ENCODE results near the gene ZNF280B. TPM values are rescaled to one million over a fixed set of nuclear protein-coding genes. Genes with fewer than 3 reads are reported as not detected.

Gene ZNF280B
- total and polyA plus RNA-seq, 10 of the 15 experiments (the other 5 are each of a cell fraction or from before 2014, with no cell fraction given): 0.28 to 2.2 (median 1.1) TPM

DNA sequence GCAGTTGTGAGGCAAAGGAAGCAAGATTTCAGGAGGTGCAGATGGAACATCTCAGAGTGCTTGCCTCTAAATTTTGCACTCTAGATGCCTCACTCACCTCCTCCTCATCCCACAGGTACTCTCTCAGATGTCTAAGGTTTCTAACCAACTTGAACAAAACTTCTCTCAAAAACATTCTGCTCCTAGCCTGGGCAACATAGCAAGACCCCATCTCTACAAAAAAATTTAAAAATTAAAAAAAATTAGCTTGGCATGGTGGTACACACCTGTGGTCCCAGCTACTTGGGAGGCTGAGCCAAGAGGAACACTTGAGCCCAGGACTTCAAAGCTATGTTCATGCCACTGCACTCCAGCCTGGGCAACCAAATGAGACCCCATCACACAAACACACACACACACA, 7.3 kb upstream of the ZNF280B start:
- no peaks in the 10 kb centered on the region for H3K4me1 ChIP-seq (ENCODE audit: control insufficient read depth, insufficient read depth, low read length)
- H4K20me1 ChIP-seq (ENCODE audit: control insufficient read depth, insufficient read depth): no peaks in the 10 kb centered on the region
- H3K9me3 ChIP-seq (replicated peaks; ENCODE audit: control insufficient read depth, insufficient read depth, low read length): no peaks in the 10 kb centered on the region
- no peak for ATAC-seq
- BruUV-seq (replicated peaks): no TSS peak
- H3K4me2 ChIP-seq (ENCODE audit: control insufficient read depth, insufficient read depth): no peak overlapping the region
- no peak overlapping the region for H3K4me3 ChIP-seq
- no peaks in the 10 kb centered on the region for H3K79me2 ChIP-seq (ENCODE audit: control insufficient read depth, insufficient read depth, low read length)
- no peak for FAIRE-seq
- POLR2A ChIA-PET: no interaction called here
- RAD21 ChIA-PET (ENCODE audit: unreplicated experiment): no interaction called here
- SMC1A ChIA-PET (ENCODE audit: uncharacterized antibody, unreplicated experiment): interaction anchor here (1.0 kb wide), 1 partner anchor 19 kb away, joined by 3 read pairs; no protein-coding TSS in a partner anchor
- H2AFZ ChIP-seq (ENCODE audit: control insufficient read depth, low read depth, low read length): no peak overlapping the region
- H3K27me3 ChIP-seq (replicated peaks in 1 of 2; ENCODE audit: control insufficient read depth in 2 of 2, insufficient read depth in 2 of 2, low read length in 1 of 2): no peaks in the 10 kb centered on the region
- TF ChIP-seq ATF7 (IDR thresholded peaks at IDR 0.05; ENCODE audit: low read depth) (no peak), FOXM1 (IDR thresholded peaks at IDR 0.05; ENCODE audit: low read depth, low read length) (no peak), SMAD5 (IDR thresholded peaks at IDR 0.05; ENCODE audit: low read depth) (no peak), FOS (IDR thresholded peaks at IDR 0.05; ENCODE audit: borderline replicate concordance, extremely low read depth, insufficient read length) (no peak), RAD21 (IDR thresholded peaks at IDR 0.05; ENCODE audit: insufficient read depth, low read depth, low read length) (no peak), RCOR1 (conservative IDR thresholded peaks at IDR 0.05; ENCODE audit: low read depth, low read length) (no peak), POLR2AphosphoS2 (IDR thresholded peaks at IDR 0.05; ENCODE audit: low read depth, low read length) (no peak), MYC (IDR thresholded peaks at IDR 0.05; ENCODE audit: insufficient read depth, insufficient read length, insufficient replicate concordance, low read length, severe bottlenecking) (no peak), ZNF24 (IDR thresholded peaks at IDR 0.05) (no peak)
- TF ChIP-seq, protein P1, sequence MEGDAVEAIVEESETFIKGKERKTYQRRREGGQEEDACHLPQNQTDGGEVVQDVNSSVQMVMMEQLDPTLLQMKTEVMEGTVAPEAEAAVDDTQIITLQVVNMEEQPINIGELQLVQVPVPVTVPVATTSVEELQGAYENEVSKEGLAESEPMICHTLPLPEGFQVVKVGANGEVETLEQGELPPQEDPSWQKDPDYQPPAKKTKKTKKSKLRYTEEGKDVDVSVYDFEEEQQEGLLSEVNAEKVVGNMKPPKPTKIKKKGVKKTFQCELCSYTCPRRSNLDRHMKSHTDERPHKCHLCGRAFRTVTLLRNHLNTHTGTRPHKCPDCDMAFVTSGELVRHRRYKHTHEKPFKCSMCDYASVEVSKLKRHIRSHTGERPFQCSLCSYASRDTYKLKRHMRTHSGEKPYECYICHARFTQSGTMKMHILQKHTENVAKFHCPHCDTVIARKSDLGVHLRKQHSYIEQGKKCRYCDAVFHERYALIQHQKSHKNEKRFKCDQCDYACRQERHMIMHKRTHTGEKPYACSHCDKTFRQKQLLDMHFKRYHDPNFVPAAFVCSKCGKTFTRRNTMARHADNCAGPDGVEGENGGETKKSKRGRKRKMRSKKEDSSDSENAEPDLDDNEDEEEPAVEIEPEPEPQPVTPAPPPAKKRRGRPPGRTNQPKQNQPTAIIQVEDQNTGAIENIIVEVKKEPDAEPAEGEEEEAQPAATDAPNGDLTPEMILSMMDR (IDR thresholded peaks at IDR 0.05 in 2 of 3, conservative IDR thresholded peaks at IDR 0.05 in 1 of 3; ENCODE audit: control insufficient read depth in 2 of 3, extremely low read depth in 1 of 3, insufficient read depth in 1 of 3, low read depth in 3 of 3, low read length in 3 of 3): no peak
- TF ChIP-seq, protein P2, sequence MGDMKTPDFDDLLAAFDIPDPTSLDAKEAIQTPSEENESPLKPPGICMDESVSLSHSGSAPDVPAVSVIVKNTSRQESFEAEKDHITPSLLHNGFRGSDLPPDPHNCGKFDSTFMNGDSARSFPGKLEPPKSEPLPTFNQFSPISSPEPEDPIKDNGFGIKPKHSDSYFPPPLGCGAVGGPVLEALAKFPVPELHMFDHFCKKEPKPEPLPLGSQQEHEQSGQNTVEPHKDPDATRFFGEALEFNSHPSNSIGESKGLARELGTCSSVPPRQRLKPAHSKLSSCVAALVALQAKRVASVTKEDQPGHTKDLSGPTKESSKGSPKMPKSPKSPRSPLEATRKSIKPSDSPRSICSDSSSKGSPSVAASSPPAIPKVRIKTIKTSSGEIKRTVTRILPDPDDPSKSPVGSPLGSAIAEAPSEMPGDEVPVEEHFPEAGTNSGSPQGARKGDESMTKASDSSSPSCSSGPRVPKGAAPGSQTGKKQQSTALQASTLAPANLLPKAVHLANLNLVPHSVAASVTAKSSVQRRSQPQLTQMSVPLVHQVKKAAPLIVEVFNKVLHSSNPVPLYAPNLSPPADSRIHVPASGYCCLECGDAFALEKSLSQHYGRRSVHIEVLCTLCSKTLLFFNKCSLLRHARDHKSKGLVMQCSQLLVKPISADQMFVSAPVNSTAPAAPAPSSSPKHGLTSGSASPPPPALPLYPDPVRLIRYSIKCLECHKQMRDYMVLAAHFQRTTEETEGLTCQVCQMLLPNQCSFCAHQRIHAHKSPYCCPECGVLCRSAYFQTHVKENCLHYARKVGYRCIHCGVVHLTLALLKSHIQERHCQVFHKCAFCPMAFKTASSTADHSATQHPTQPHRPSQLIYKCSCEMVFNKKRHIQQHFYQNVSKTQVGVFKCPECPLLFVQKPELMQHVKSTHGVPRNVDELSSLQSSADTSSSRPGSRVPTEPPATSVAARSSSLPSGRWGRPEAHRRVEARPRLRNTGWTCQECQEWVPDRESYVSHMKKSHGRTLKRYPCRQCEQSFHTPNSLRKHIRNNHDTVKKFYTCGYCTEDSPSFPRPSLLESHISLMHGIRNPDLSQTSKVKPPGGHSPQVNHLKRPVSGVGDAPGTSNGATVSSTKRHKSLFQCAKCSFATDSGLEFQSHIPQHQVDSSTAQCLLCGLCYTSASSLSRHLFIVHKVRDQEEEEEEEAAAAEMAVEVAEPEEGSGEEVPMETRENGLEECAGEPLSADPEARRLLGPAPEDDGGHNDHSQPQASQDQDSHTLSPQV (IDR thresholded peaks at IDR 0.05): no peak
- TF ChIP-seq, protein P3, sequence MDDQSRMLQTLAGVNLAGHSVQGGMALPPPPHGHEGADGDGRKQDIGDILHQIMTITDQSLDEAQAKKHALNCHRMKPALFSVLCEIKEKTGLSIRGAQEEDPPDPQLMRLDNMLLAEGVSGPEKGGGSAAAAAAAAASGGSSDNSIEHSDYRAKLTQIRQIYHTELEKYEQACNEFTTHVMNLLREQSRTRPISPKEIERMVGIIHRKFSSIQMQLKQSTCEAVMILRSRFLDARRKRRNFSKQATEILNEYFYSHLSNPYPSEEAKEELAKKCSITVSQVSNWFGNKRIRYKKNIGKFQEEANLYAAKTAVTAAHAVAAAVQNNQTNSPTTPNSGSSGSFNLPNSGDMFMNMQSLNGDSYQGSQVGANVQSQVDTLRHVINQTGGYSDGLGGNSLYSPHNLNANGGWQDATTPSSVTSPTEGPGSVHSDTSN (IDR thresholded peaks at IDR 0.05; ENCODE audit: insufficient replicate concordance, low read depth, low read length): no peak
- in situ Hi-C loops (cut with MboI): no loop called here
- intact Hi-C loops (cut with micrococcal nuclease; ENCODE audit: unreplicated experiment): no loop called here
- CTCF ChIA-PET: no interaction called here
- H3K27ac ChIP-seq (ENCODE audit: control insufficient read depth, insufficient read depth): no peak overlapping the region
- no peaks in the 10 kb centered on the region for H3K36me3 ChIP-seq (ENCODE audit: control insufficient read depth in 2 of 2, insufficient read depth in 2 of 2, low read length in 1 of 2)
- DNase-seq (ENCODE audit: low read depth, low spot score): no peak
- H3K9ac ChIP-seq (ENCODE audit: control insufficient read depth, insufficient read depth, low read length): no peak overlapping the region

All from GM12878 (cell line).